CD4-positive, alpha-beta memory T cell (primary cell): ENCODE measurements around the gene PHGDH. TPM values are rescaled to one million over a fixed set of nuclear protein-coding genes. Genes with fewer than 3 reads are reported as not detected.
"Not testable (repeated sequence)": the region's sequence is repeated elsewhere in the genome, so short reads cannot be mapped to it uniquely, and the experiment has no call there.

Experiments
- CTCF ChIA-PET: fragments of 350-600 bp; sonication (Branson Sonifier 250); formaldehyde crosslinking; loops from one replicate; lab custom pipeline; 2021; ENCODE audit warnings: inconsistent platforms; ENCODE audit not compliant: partially characterized antibody; lab: Charles Lee
- POLR2A ChIA-PET: fragments of 350-600 bp; sonication (Branson Sonifier 250); formaldehyde crosslinking; loops from one replicate; lab custom pipeline; 2021; ENCODE audit not compliant: partially characterized antibody; lab: Charles Lee
- DNase-seq, 5 donors: peaks; one replicate each; pipeline versions ENCODE4 v3.0.0 to v3.0.0-alpha.2; 2020 to 2022; ENCODE audit warnings: mixed read lengths in 1 of 5
- H3K27ac ChIP-seq: one replicate; pipeline ENCODE4 v1.7.0; 2013; ENCODE audit warnings: low read depth, low read length
- H3K27me3 ChIP-seq: 2 replicates; pipeline ENCODE4 v1.7.0; 2013; ENCODE audit warnings: mild to moderate bottlenecking, low read length, moderate library complexity; ENCODE audit not compliant: insufficient read depth
- H3K36me3 ChIP-seq: 2 replicates; pipeline ENCODE4 v1.7.0; 2013; ENCODE audit warnings: mild to moderate bottlenecking, low read length, moderate library complexity; ENCODE audit not compliant: insufficient read depth
- H3K4me1 ChIP-seq: 2 replicates; pipeline ENCODE4 v1.7.0; 2013; ENCODE audit warnings: mild to moderate bottlenecking, low read length, moderate library complexity; ENCODE audit not compliant: insufficient read depth
- H3K4me3 ChIP-seq, 2 donors: one replicate each; pipeline ENCODE4 v1.7.0; 2013; ENCODE audit warnings: low read length in 2 of 2, mild to moderate bottlenecking in 1 of 2
- H3K9me3 ChIP-seq, 2 donors: one replicate each; pipeline ENCODE4 v1.7.0; 2013; ENCODE audit warnings: low read length in 2 of 2, control low read depth in 1 of 2; ENCODE audit not compliant: control insufficient read depth in 1 of 2
- H3K27ac Mint-ChIP-seq, 7 donors: one replicate each; pipeline ENCODE4 v1.8.0; 2020 to 2021; ENCODE audit warnings: mixed read lengths in 7 of 7, mild to moderate bottlenecking in 6 of 7, inconsistent platforms in 3 of 7, moderate library complexity in 3 of 7
- H3K27me3 Mint-ChIP-seq, 2 donors: one replicate each; pipeline ENCODE4 v1.8.0; 2020 to 2021; ENCODE audit warnings: mixed read lengths in 2 of 2
- H3K36me3 Mint-ChIP-seq, 2 donors: one replicate each; pipeline ENCODE4 v1.8.0; 2020 to 2021; ENCODE audit warnings: mixed read lengths in 2 of 2, inconsistent platforms in 1 of 2, mild to moderate bottlenecking in 1 of 2
- H3K4me1 Mint-ChIP-seq, 4 donors: one replicate each; pipeline ENCODE4 v1.8.0; 2020 to 2021; ENCODE audit warnings: mixed read lengths in 4 of 4, mild to moderate bottlenecking in 1 of 4
- H3K4me3 Mint-ChIP-seq, 8 donors: one replicate each; pipeline ENCODE4 v1.8.0; 2020 to 2021; ENCODE audit warnings: mixed read lengths in 8 of 8, mild to moderate bottlenecking in 7 of 8, moderate library complexity in 6 of 8, inconsistent platforms in 3 of 8
- H3K9me3 Mint-ChIP-seq, 8 donors: one replicate each; pipeline ENCODE4 v1.8.0; 2020 to 2021; ENCODE audit warnings: mixed read lengths in 8 of 8, mild to moderate bottlenecking in 5 of 8, inconsistent platforms in 3 of 8, moderate library complexity in 1 of 8
- intact Hi-C: fragments of 100-400 bp; cut with micrococcal nuclease; formaldehyde crosslinking; loops from one replicate; pipeline ENCODE4 v1.15.1; 2023
- polyA plus RNA-seq, 2 donors: library from polyadenylated mRNA; unstranded; fragments of 300-500 nt; fragmentation: Illumina TruSeq; gene quantifications; one replicate each; pipeline ENCODE4 v1.2.3, GENCODE V29; 2021
- total RNA-seq, 2 experiments: library from RNA; stranded (reverse); gene quantifications; one replicate each; pipeline ENCODE4 v1.2.3, GENCODE V29; 2021

PHGDH gene
- total and polyA plus RNA-seq, 4 experiments from 2014 or later = 1.5 to 3.1 (median 2.7) TPM

DNA sequence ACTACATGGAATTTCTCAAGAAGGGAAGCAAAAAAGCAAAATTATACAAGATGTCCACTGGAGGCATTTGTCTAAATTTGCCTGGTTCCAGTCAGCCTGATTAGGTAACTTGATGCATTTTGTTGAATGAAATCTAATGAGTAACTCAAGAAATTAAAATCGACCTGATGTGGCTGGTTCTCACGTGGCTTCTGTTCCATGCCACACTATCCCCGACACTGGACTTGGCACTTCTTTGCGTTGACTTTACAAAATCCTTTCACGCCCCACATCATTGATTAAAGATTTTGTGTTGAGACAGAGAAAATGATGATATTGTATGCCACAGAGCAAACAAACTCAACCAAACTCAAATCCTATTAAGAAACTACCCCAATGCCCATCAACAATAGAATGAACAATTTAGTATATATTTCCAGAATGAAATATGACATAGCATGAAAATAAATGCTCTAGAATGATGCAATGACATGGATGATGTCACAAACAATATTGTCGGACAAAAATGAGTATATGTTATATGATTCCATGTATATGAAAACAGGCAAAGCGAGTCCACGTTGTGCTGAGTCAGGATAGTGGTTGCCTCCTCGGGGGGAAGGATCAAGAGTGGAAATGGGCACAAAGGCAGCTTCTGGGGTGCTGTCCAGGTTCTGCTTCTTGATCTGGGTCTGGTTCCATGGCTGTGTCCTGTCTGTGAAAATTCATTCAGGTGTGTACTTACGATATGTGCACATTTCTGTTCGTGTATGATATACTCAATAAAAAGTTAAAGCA is 69.9 kb downstream of the PHGDH start:
- no peak for DNase-seq
- ChIA-PET POLR2A (no interaction called here), CTCF (no interaction called here)
- no peaks in the 10 kb centered on the region for H3K9me3 ChIP-seq
- H3K4me3 Mint-ChIP-seq = no peak overlapping the region
- no peaks in the 10 kb centered on the region for H3K9me3 Mint-ChIP-seq
- no peak overlapping the region for H3K4me3 ChIP-seq
- H3K27me3 ChIP-seq = no peaks in the 10 kb centered on the region
- H3K27ac ChIP-seq = no peak overlapping the region
- peaks cover 2 to 7% of the 10 kb centered on the region in 2 donors for H3K27me3 Mint-ChIP-seq
- intact Hi-C loops = no loop called here
- H3K4me1 Mint-ChIP-seq = no peaks in the 10 kb centered on the region
- H3K27ac Mint-ChIP-seq = no peak overlapping the region
- H3K36me3 ChIP-seq = no peaks in the 10 kb centered on the region
- H3K4me1 ChIP-seq = no peaks in the 10 kb centered on the region
- H3K36me3 Mint-ChIP-seq = no peaks in the 10 kb centered on the region

DNA sequence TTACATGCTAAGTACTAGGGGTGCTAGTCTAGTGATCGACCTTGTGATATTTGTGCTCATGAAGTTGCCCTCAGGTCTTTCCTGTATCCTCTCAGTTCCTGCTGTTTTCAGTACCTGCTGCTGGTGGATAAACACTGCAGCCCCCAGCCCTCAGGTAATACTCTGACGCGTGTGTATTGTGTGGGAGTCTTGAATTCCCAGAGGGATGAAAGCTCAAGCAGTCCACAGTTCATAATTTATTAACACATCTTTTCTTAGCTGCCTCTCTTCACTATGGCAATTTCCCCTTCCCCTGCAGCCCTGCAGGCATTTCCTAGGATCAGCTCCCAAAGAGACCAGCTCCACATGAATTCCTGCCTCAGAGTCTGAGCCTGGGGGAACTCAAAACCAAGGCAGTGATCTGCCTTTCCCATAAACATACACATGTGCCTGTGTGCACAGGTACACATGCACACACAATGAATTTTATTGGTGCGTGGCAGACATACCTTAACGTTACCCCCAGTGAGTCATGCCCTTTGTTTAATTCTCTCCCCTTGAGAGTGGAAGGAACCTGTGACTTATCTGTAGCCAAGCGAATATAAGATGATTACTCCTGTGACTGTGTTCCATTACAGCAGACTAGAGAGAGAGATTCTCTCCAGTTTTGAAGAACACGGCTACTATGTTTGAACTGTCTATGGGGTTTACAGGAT is 71.0 kb downstream of the PHGDH start:
- Mint-ChIP-seq H3K9me3 (no peaks in the 10 kb centered on the region), H3K36me3 (no peaks in the 10 kb centered on the region), H3K27me3 (peaks cover 2 to 7% of the 10 kb centered on the region in 2 donors), H3K27ac (no peak overlapping the region), H3K4me1 (no peaks in the 10 kb centered on the region), H3K4me3 (no peak overlapping the region)
- no peaks in the 10 kb centered on the region for H3K36me3 ChIP-seq
- intact Hi-C loops = no loop called here
- no peak for DNase-seq
- no peaks in the 10 kb centered on the region for H3K4me1 ChIP-seq
- H3K4me3 ChIP-seq = no peak overlapping the region
- H3K9me3 ChIP-seq = no peaks in the 10 kb centered on the region
- ChIA-PET CTCF (no interaction called here), POLR2A (no interaction called here)
- no peak overlapping the region for H3K27ac ChIP-seq
- no peaks in the 10 kb centered on the region for H3K27me3 ChIP-seq

- ChIA-PET CTCF (interaction anchor here (1.6 kb wide), 1 partner anchor 26 kb away, joined by 4 read pairs; no protein-coding TSS in a partner anchor), POLR2A (no interaction called here)
- H3K9me3 Mint-ChIP-seq = no peaks in the 10 kb centered on the region
- Histone ChIP-seq H3K9me3 (no peaks in the 10 kb centered on the region), H3K4me1 (no peaks in the 10 kb centered on the region), H3K36me3 (no peaks in the 10 kb centered on the region), H3K27me3 (no peaks in the 10 kb centered on the region), H3K4me3 (no peak overlapping the region), H3K27ac (no peak overlapping the region)
- no peak for DNase-seq
- H3K27ac Mint-ChIP-seq = no peak overlapping the region
- no peaks in the 10 kb centered on the region for H3K4me1 Mint-ChIP-seq
- peaks cover 2 to 7% of the 10 kb centered on the region in 2 donors for H3K27me3 Mint-ChIP-seq
- intact Hi-C loops = no loop called here
- H3K4me3 Mint-ChIP-seq = no peak overlapping the region
- no peaks in the 10 kb centered on the region for H3K36me3 Mint-ChIP-seq
These were observed 71.8 kb downstream of the PHGDH start for GRCh38 chr1:119783354-119784185.

GRCh38 chr1:119784191-119784781 is 72.6 kb downstream of the PHGDH start:
- no peak overlapping the region for H3K4me3 ChIP-seq
- H3K27ac Mint-ChIP-seq = no peak overlapping the region

DNA sequence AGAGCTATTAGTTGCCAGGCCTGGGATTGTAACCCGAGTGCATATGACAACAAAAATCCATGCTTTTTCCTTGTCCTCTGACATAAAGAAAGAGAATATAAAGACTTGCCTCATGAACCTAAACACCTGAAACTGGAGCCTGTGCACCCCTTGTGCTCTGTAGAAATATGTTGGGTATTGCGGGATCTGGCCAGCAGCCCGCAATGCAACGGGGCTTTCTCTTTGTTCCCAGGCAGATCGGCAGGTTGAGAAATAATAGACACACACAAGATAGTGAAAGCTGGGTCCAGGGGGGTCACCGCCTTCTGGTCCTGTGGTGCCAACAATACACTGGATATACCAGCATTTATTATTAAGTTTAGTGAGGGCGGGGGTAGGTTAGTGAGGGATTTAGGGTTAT is 74.3 kb downstream of the PHGDH start:
- DNase-seq, H3K4me3 ChIP-seq, POLR2A ChIA-PET, H3K4me3 Mint-ChIP-seq, H3K9me3 Mint-ChIP-seq, H3K27ac ChIP-seq, H3K4me1 ChIP-seq, H3K27me3 ChIP-seq, H3K36me3 ChIP-seq, H3K9me3 ChIP-seq, intact Hi-C loops, CTCF ChIA-PET, H3K36me3 Mint-ChIP-seq, H3K27me3 Mint-ChIP-seq, H3K4me1 Mint-ChIP-seq, H3K27ac Mint-ChIP-seq: not testable (repeated sequence)

More at GRCh38 chr1:119784191-119784781, 72.6 kb downstream of the PHGDH start:
- ChIA-PET CTCF (interaction anchor here (1.6 kb wide), 1 partner anchor 25 kb away, joined by 4 read pairs; no protein-coding TSS in a partner anchor), POLR2A (no interaction called here)
- H3K4me3 Mint-ChIP-seq = no peak overlapping the region
- no peak for DNase-seq
- Histone ChIP-seq H3K27ac (no peak overlapping the region), H3K9me3 (no peaks in the 10 kb centered on the region), H3K27me3 (no peaks in the 10 kb centered on the region), H3K4me1 (no peaks in the 10 kb centered on the region), H3K36me3 (no peaks in the 10 kb centered on the region)
- peaks cover 2 to 8% of the 10 kb centered on the region in 2 donors for H3K27me3 Mint-ChIP-seq
- intact Hi-C loops = no loop called here
- H3K9me3 Mint-ChIP-seq = no peaks in the 10 kb centered on the region
- H3K4me1 Mint-ChIP-seq = no peaks in the 10 kb centered on the region
- H3K36me3 Mint-ChIP-seq = no peaks in the 10 kb centered on the region

DNA sequence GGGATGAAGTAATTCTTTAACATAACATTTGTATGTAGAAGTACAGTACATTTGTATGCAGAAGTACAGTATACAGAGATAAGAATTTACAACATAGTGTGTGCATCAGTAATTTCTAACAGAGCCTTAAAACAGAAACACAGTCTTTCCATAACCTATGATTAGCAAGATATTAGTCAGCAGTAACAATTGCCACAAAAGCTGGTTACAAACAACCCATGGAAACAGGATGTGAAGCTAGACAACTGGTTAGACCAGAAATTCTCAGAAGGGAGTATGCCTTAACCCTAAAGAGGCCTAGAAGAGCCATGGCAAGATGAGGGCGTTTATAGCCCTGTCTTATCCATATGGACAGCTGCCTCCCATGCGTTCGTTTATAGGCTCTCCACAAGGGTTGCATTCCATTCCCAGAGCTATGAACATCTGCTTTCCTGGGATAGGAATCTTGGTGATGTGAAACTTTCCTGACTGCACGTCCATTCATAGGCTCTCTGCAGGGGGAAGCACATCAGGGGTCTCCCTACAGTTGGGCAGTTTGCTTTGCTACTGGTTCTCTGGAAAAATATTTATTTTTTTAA is 74.8 kb downstream of the PHGDH start:
- POLR2A ChIA-PET, H3K36me3 ChIP-seq, H3K27me3 Mint-ChIP-seq, CTCF ChIA-PET, H3K27ac ChIP-seq, H3K4me3 Mint-ChIP-seq, H3K36me3 Mint-ChIP-seq, H3K27ac Mint-ChIP-seq, DNase-seq, H3K4me3 ChIP-seq, intact Hi-C loops, H3K4me1 Mint-ChIP-seq, H3K9me3 ChIP-seq, H3K27me3 ChIP-seq, H3K9me3 Mint-ChIP-seq, H3K4me1 ChIP-seq: not testable (repeated sequence)
